HEK293 (cell line): Measurements from ENCODE around the gene APOLD1.

Source experiments
- HOXC10 ChIP-seq: sonication (generic); formaldehyde crosslinking; IDR thresholded peaks from 2 replicates; pipeline ENCODE4 v1.8.1; 2023; ENCODE audit warnings: mild to moderate bottlenecking, missing genetic modification reagents
- KLF1 ChIP-seq: fragments of 450-650 bp; formaldehyde crosslinking; IDR thresholded peaks from 2 replicates; pipeline ENCODE4 v1.5.1; 2016; ENCODE audit warnings: missing biosample characterization, missing genetic modification characterization
- KLF7 ChIP-seq: fragments of 450-650 bp; formaldehyde crosslinking; IDR thresholded peaks from 2 replicates; pipeline ENCODE4 v1.5.1; 2016; ENCODE audit warnings: missing biosample characterization, missing genetic modification characterization, borderline replicate concordance
- MYNN ChIP-seq: fragments of 450-650 bp; formaldehyde crosslinking; IDR thresholded peaks from 2 replicates; pipeline ENCODE4 v1.5.1; 2016; ENCODE audit warnings: missing biosample characterization, missing genetic modification characterization, borderline replicate concordance
- OSR2 ChIP-seq: fragments of 450-650 bp; formaldehyde crosslinking; IDR thresholded peaks from 2 replicates; pipeline ENCODE4 v1.5.1; 2016; ENCODE audit warnings: missing biosample characterization, missing genetic modification characterization
- YY2 ChIP-seq: fragments of 450-650 bp; formaldehyde crosslinking; IDR thresholded peaks from 2 replicates; pipeline ENCODE4 v1.5.1; 2016; ENCODE audit warnings: missing biosample characterization, missing genetic modification characterization
- ZBTB48 ChIP-seq: fragments of 450-650 bp; formaldehyde crosslinking; IDR thresholded peaks from 2 replicates; pipeline ENCODE4 v1.5.1; 2016; ENCODE audit warnings: missing biosample characterization, missing genetic modification characterization
- ZFP41 ChIP-seq: fragments of 450-650 bp; formaldehyde crosslinking; IDR thresholded peaks from 2 replicates; pipeline ENCODE4 v1.5.1; 2016; ENCODE audit warnings: missing biosample characterization, missing genetic modification characterization, borderline replicate concordance
- ZNF10 ChIP-seq: fragments of 450-650 bp; formaldehyde crosslinking; IDR thresholded peaks from 2 replicates; pipeline ENCODE4 v1.5.1; 2017; ENCODE audit warnings: missing biosample characterization, missing genetic modification characterization
- ZNF140 ChIP-seq: fragments of 450-650 bp; formaldehyde crosslinking; IDR thresholded peaks from 2 replicates; pipeline ENCODE4 v1.5.1; 2016; ENCODE audit warnings: missing biosample characterization, missing genetic modification characterization
- ZNF24 ChIP-seq: fragments of 450-650 bp; formaldehyde crosslinking; IDR thresholded peaks from 2 replicates; pipeline ENCODE4 v1.5.1; 2016; ENCODE audit warnings: missing biosample characterization, missing genetic modification characterization
- ZNF394 ChIP-seq: fragments of 450-650 bp; formaldehyde crosslinking; IDR thresholded peaks from 2 replicates; pipeline ENCODE4 v1.5.1; 2016; ENCODE audit warnings: missing biosample characterization, missing genetic modification characterization, mild to moderate bottlenecking, moderate library complexity, borderline replicate concordance
- ZNF404 ChIP-seq: fragments of 450-650 bp; formaldehyde crosslinking; IDR thresholded peaks from 2 replicates; pipeline ENCODE4 v1.5.1; 2017; ENCODE audit warnings: missing biosample characterization, missing genetic modification characterization
- ZNF529 ChIP-seq: fragments of 450-650 bp; formaldehyde crosslinking; IDR thresholded peaks from 2 replicates; pipeline ENCODE4 v1.5.1; 2017; ENCODE audit warnings: missing genetic modification characterization, missing biosample characterization; ENCODE audit not compliant: insufficient replicate concordance
- ZNF544 ChIP-seq: fragments of 450-650 bp; formaldehyde crosslinking; IDR thresholded peaks from 2 replicates; pipeline ENCODE4 v1.5.0; 2017; ENCODE audit warnings: missing biosample characterization, missing genetic modification characterization
- ZNF555 ChIP-seq: fragments of 450-650 bp; formaldehyde crosslinking; conservative IDR thresholded peaks from 2 replicates; pipeline ENCODE4 v1.5.1; 2017; ENCODE audit warnings: missing biosample characterization, mild to moderate bottlenecking, missing genetic modification characterization, inconsistent platforms
- ZNF623 ChIP-seq: fragments of 450-650 bp; formaldehyde crosslinking; IDR thresholded peaks from 2 replicates; pipeline ENCODE4 v1.5.1; 2016; ENCODE audit warnings: missing biosample characterization, missing genetic modification characterization
- ZNF664 ChIP-seq: fragments of 450-650 bp; formaldehyde crosslinking; IDR thresholded peaks from 2 replicates; pipeline ENCODE4 v1.5.1; 2016; ENCODE audit warnings: missing biosample characterization, missing genetic modification characterization
- ZSCAN23 ChIP-seq: fragments of 450-650 bp; formaldehyde crosslinking; IDR thresholded peaks from 2 replicates; pipeline ENCODE4 v1.5.1; 2016; ENCODE audit warnings: missing biosample characterization, missing genetic modification characterization
- TF ChIP-seq, protein P1 (sequence below): sonication (generic); formaldehyde crosslinking; IDR thresholded peaks from 2 replicates; pipeline ENCODE4 v1.8.1; 2022; ENCODE audit warnings: mild to moderate bottlenecking, moderate library complexity, missing genetic modification reagents
- TF ChIP-seq, protein P2 (sequence below): fragments of 450-650 bp; formaldehyde crosslinking; IDR thresholded peaks from 2 replicates; pipeline ENCODE4 v1.5.1; 2017; ENCODE audit warnings: missing biosample characterization, missing genetic modification characterization
- TF ChIP-seq, protein P3 (sequence below): IDR thresholded peaks from 2 replicates; pipeline ENCODE4 v1.6.1; 2011; ENCODE audit warnings: mild to moderate bottlenecking, low read depth, low read length, borderline replicate concordance
- TF ChIP-seq, protein P4 (sequence below): fragments of 450-650 bp; formaldehyde crosslinking; IDR thresholded peaks from 2 replicates; pipeline ENCODE4 v1.5.1; 2016; ENCODE audit warnings: missing biosample characterization, missing genetic modification characterization
- TF ChIP-seq, protein P5 (sequence below): fragments of 450-650 bp; formaldehyde crosslinking; IDR thresholded peaks from 2 replicates; pipeline ENCODE4 v1.5.1; 2016; ENCODE audit warnings: missing biosample characterization, missing genetic modification characterization

Gene APOLD1

DNA sequence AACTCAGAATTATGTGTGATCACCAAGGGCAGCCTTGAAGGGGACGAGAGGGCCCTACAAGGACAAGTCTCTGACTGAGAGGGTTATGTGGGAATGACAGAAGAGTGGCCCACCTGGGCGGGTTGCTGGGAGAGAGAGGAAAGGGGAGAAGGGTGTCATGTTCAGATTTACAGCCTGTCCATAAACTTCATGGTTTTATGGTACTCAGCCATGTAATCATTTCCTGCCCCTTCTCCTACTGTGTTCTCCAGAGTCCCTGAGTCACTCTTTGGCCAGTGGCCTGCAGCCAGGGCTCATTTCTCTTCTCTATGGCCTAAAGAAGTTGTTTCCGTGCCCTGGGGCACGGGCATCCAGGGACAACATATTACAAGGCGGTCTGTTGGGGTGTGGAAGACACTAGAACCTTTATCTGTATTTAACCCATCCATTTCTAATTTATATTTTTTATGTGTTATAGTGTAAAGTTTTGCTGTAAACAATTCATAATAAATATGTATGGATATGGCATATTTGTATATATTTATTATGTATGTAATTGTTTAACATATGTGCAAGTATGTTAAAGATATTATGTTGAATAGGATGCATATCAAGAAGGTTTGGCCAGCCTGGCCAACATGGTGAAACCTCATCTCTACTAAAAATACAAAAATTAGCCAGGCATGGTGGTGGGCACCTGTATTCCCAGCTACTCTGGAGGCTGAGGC, 54.6 kb downstream of the APOLD1 start (continued):
- 0 out of 2 replicates have a peak, but pooled peaks have one; percentile 5 for TF ChIP-seq ZNF623 (tag by site-specific recombination)
- no peak for TF ChIP-seq ZNF544 (tag by site-specific recombination)
- TF ChIP-seq HOXC10 (CRISPR knock-in tag): no peak
- no peak for TF ChIP-seq ZFP41
- TF ChIP-seq ZNF664: no peak
- peak; percentile 48; the same call in 1 of the 2 replicates for TF ChIP-seq KLF7 (tag by site-specific recombination)
- TF ChIP-seq, protein P1, sequence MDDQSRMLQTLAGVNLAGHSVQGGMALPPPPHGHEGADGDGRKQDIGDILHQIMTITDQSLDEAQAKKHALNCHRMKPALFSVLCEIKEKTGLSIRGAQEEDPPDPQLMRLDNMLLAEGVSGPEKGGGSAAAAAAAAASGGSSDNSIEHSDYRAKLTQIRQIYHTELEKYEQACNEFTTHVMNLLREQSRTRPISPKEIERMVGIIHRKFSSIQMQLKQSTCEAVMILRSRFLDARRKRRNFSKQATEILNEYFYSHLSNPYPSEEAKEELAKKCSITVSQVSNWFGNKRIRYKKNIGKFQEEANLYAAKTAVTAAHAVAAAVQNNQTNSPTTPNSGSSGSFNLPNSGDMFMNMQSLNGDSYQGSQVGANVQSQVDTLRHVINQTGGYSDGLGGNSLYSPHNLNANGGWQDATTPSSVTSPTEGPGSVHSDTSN (CRISPR knock-in tag): no peak
- TF ChIP-seq ZSCAN23 (tag by site-specific recombination): no peak; the same call in 1 of the 2 replicates
- TF ChIP-seq ZNF404 (tag by site-specific recombination): no peak
- peak; percentile 92 for TF ChIP-seq ZNF10
- TF ChIP-seq, protein P2, sequence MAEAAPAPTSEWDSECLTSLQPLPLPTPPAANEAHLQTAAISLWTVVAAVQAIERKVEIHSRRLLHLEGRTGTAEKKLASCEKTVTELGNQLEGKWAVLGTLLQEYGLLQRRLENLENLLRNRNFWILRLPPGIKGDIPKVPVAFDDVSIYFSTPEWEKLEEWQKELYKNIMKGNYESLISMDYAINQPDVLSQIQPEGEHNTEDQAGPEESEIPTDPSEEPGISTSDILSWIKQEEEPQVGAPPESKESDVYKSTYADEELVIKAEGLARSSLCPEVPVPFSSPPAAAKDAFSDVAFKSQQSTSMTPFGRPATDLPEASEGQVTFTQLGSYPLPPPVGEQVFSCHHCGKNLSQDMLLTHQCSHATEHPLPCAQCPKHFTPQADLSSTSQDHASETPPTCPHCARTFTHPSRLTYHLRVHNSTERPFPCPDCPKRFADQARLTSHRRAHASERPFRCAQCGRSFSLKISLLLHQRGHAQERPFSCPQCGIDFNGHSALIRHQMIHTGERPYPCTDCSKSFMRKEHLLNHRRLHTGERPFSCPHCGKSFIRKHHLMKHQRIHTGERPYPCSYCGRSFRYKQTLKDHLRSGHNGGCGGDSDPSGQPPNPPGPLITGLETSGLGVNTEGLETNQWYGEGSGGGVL (tag by site-specific recombination): peak; percentile 65
- TF ChIP-seq, protein P3, sequence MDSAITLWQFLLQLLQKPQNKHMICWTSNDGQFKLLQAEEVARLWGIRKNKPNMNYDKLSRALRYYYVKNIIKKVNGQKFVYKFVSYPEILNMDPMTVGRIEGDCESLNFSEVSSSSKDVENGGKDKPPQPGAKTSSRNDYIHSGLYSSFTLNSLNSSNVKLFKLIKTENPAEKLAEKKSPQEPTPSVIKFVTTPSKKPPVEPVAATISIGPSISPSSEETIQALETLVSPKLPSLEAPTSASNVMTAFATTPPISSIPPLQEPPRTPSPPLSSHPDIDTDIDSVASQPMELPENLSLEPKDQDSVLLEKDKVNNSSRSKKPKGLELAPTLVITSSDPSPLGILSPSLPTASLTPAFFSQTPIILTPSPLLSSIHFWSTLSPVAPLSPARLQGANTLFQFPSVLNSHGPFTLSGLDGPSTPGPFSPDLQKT: no peak
- TF ChIP-seq OSR2: peak; percentile 100
- TF ChIP-seq ZBTB48: peak; percentile 90
- TF ChIP-seq ZNF394: peak; percentile 54; the same call in 1 of the 2 replicates
- TF ChIP-seq ZNF555 (tag by site-specific recombination): no peak
- TF ChIP-seq, protein P4, sequence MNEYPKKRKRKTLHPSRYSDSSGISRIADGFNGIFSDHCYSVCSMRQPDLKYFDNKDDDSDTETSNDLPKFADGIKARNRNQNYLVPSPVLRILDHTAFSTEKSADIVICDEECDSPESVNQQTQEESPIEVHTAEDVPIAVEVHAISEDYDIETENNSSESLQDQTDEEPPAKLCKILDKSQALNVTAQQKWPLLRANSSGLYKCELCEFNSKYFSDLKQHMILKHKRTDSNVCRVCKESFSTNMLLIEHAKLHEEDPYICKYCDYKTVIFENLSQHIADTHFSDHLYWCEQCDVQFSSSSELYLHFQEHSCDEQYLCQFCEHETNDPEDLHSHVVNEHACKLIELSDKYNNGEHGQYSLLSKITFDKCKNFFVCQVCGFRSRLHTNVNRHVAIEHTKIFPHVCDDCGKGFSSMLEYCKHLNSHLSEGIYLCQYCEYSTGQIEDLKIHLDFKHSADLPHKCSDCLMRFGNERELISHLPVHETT (tag by site-specific recombination): peak; percentile 84
- TF ChIP-seq ZNF24 (tag by site-specific recombination): peak; percentile 91
- peak; percentile 73 for TF ChIP-seq KLF1
- TF ChIP-seq YY2: no peak
- peak; percentile 20 for TF ChIP-seq ZNF529
- TF ChIP-seq, protein P5, sequence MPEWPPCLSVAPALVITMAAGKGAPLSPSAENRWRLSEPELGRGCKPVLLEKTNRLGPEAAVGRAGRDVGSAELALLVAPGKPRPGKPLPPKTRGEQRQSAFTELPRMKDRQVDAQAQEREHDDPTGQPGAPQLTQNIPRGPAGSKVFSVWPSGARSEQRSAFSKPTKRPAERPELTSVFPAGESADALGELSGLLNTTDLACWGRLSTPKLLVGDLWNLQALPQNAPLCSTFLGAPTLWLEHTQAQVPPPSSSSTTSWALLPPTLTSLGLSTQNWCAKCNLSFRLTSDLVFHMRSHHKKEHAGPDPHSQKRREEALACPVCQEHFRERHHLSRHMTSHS (tag by site-specific recombination): no peak
- TF ChIP-seq ZNF140: no peak
- TF ChIP-seq MYNN (tag by site-specific recombination): no peak
